Keratinocyte (primary cell): ENCODE data around the gene GPR42.

Experiments
- CTCF ChIP-seq, 3 experiments: IDR thresholded peaks in 1 of 3; conservative IDR thresholded peaks in 1 of 3; optimal IDR thresholded peaks in 1 of 3; 2 replicates in 2 of 3; 3 replicates in 1 of 3; pipeline versions ENCODE3 to v1.5.1; 2011; ENCODE audit warnings: low read length in 3 of 3, mild to moderate bottlenecking in 3 of 3, moderate library complexity in 2 of 3, control low read depth in 1 of 3, inconsistent platforms in 1 of 3; ENCODE audit not compliant: insufficient read depth in 2 of 3; ENCODE audit errors: extremely low read depth in 1 of 3
- EZH2 ChIP-seq: IDR thresholded peaks from one replicate; pipeline ENCODE4 v1.6.1; 2012; ENCODE audit warnings: inconsistent platforms, mild to moderate bottlenecking, low read length, moderate library complexity

- TF ChIP-seq CTCF (optimal IDR thresholded peaks at IDR 0.05 in 1 of 3, IDR thresholded peaks at IDR 0.05 in 1 of 3, conservative IDR thresholded peaks at IDR 0.05 in 1 of 3; ENCODE audit: extremely low read depth in 1 of 3, insufficient read depth in 2 of 3, low read length in 3 of 3) (no peak), EZH2 (no peak)
Observed at GRCh38 chr19:35377656-35378055, 6.8 kb downstream of the GPR42 start.
